Mesodermal cell (in vitro differentiated cells): ENCODE measurements around the gene FAM72A.
A peak's percentile ranks its signal among the peaks of the same experiment; 100 is the strongest.
"Not testable (repeated sequence)": the region's sequence is repeated elsewhere in the genome, so short reads cannot be mapped to it uniquely, and the experiment has no call there.

Source experiments
- H3K27ac ChIP-seq: 2 replicates; pipeline ENCODE4 v1.7.0; 2013; ENCODE audit warnings: mild to moderate bottlenecking, low read depth, low read length, moderate library complexity; ENCODE audit not compliant: severe bottlenecking
- H3K36me3 ChIP-seq: 2 replicates; pipeline ENCODE4 v1.7.1; 2013; ENCODE audit warnings: mild to moderate bottlenecking, low read length, moderate library complexity; ENCODE audit not compliant: control insufficient read depth, insufficient read depth
- H3K4me1 ChIP-seq: one replicate; pipeline ENCODE4 v1.7.1; 2013; ENCODE audit warnings: mild to moderate bottlenecking, low read length; ENCODE audit not compliant: insufficient read depth, control insufficient read depth, poor library complexity, severe bottlenecking
- H3K4me3 ChIP-seq: 2 replicates; pipeline ENCODE4 v1.7.0; 2013; ENCODE audit warnings: low read length, control low read depth, mild to moderate bottlenecking; ENCODE audit not compliant: insufficient read depth, poor library complexity, severe bottlenecking; ENCODE audit errors: extremely low read depth
- H3K9me3 ChIP-seq: 2 replicates; pipeline ENCODE4 v1.7.1; 2013; ENCODE audit warnings: mild to moderate bottlenecking, low read length, moderate library complexity; ENCODE audit not compliant: control insufficient read depth
- WGBS, 2 experiments: methylation state at CpG; one replicate each; pipeline ENCODE4 v1.1.5; 2013; ENCODE audit warnings: missing lambda C conversion rate in 2 of 2; ENCODE audit not compliant: insufficient coverage in 2 of 2; 5-methylcytosine and 5-hydroxymethylcytosine counted together

Gene FAM72A

DNA sequence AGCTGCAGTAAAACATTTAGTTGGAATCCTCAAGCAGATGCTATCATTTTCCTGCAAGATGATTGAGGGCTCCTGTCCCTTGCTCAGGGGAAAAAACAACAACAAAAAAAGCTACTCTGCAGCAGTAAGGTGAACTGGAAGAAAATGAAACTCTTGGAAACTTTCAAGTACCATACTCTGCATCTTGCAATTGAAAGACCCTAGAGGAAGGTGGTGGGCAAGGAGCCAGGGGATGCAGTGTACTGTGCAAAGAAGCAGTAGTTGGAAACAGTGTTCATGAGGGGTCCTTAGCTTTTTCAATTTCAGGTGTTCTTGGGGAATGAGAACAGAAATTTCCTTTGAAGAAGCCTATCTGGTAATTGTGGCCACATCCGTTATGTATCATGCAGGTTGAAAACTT is 8.2 kb upstream of the FAM72A start:
- H3K9me3 ChIP-seq, H3K36me3 ChIP-seq, H3K4me1 ChIP-seq, H3K27ac ChIP-seq, H3K4me3 ChIP-seq: not testable (repeated sequence)
- no CpG with 5 or more reads among the region's 1 CpG for WGBS, 2 experiments

DNA sequence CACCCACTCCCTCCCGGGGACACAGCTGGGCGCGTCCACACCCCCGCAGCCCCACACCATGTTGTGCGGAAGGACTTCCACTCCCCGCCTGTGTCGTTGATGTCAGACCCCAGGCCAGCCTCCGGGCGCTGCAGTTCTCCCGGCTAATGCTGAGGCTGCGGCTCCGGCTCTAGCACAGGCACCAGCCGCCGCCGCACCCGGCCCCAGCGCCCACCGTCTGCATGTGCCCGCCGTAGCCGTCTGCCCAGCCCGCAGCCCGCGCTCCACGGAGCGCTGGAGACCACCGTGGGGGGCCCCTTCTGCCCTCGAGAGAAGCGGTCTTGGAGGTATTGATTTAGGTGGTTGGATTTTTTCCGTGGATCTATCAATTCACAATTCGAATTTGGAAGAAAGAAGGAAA is 2.9 kb upstream of the FAM72A start:
- H3K4me3 ChIP-seq: peak overlapping the region; percentile 19
- WGBS, 2 experiments: no CpG with 5 or more reads among the region's 31 CpGs

DNA sequence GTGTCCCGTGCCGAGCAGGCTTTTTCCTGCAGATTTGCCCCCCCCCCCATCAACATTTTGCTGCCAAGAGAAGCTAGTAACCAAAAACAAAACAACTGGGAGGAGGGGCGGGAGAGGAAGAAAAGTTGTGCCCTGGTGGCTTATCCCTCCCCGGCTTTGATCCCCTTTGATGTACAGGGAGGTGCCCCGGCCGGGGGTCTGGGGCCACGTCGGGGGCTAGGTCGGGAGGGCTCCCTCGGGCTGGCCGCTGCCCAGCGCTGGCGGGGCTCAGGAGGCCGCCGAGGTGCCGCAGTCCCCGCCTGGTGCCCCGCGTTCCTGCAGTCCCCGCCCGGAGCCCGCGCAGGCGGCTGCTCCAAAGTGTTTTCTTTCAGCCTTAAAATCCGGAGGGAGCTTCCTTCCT is 2.2 kb upstream of the FAM72A start:
- not testable (repeated sequence) for H3K36me3 ChIP-seq, H3K9me3 ChIP-seq, H3K4me1 ChIP-seq
- WGBS, 2 experiments: no CpG with 5 or more reads among the region's 25 CpGs
- peak overlapping the region; percentile 53 for H3K27ac ChIP-seq
- H3K4me3 ChIP-seq: peak overlapping the region; percentile 41

More for the DNA sequence above, 2.9 kb upstream of the FAM72A start:
- H3K4me1 ChIP-seq, H3K9me3 ChIP-seq, H3K27ac ChIP-seq, H3K36me3 ChIP-seq: not testable (repeated sequence)

DNA sequence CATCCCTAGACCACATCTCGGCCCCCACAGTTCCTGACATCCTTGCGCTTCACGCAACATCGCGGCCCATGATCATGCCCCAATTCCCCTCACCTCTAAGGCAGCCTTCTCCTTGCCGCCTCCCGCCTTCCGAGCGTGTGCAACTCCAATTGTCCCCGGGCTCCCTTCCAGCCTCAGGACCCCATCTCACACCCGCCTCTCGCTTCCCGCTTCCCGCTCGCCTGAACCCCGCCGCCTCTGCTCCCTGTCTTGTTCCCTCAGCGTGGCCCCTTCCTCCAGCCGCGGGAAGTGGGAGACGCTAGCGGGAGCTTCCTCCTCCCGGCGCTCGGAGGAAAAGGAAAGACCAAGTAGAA is 1.5 kb upstream of the FAM72A start:
- not testable (repeated sequence) for H3K36me3 ChIP-seq, H3K9me3 ChIP-seq, H3K27ac ChIP-seq, H3K4me1 ChIP-seq
- WGBS, 2 experiments: no CpG with 5 or more reads among the region's 25 CpGs
- H3K4me3 ChIP-seq: peak overlapping the region; percentile 29

DNA sequence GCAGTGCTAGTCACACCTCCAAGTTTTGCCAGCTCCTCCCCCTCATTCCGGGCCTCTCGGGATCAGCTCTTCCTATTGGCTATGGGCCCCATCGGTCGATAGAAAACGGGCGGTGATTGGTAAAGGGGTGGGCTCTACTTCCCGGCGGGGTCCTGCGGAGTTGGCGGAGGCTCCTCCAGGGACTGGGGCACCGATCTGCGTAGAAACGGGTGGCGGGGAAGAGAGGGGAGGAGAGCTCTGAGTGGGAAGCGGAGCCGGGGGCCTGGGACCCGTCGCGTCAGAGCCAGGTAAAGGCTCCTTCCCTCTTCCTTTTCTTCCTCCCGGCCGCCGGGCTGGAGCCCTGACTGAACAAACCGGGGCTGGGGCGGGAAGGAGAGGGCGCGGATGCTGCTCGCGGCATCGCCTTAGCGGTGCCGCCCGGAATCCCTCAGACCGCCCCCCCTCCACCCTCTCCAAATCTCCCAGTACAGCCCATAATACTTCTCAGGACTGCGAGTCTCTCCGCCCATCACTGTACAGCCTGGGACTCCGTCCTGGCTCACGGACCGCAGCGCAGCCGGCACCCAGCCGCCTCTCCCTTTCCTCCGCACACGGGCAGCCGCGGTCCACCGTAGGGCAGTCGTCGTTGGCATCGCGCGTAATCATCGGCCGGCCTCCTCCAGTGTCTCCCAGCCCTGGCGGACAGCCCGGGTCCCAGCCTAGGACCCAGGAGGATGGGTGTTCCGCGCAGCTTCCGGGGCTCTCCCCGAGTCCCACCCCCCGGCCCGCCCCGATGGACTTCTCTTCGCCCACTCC is 922 bp upstream of the FAM72A start, which contains the start of gene SRGAP2:
TSS of gene SRGAP2 (plus strand) at position 178 of the 795 bp plus-strand sequence. CDS start 2,430 bp downstream, outside the sequence.
- H3K27ac ChIP-seq: peak within 1 kb of the TSS; percentile 45
- 0% methylated on average over 2 to 9 of the region's 63 CpGs for WGBS, 2 experiments

DNA sequence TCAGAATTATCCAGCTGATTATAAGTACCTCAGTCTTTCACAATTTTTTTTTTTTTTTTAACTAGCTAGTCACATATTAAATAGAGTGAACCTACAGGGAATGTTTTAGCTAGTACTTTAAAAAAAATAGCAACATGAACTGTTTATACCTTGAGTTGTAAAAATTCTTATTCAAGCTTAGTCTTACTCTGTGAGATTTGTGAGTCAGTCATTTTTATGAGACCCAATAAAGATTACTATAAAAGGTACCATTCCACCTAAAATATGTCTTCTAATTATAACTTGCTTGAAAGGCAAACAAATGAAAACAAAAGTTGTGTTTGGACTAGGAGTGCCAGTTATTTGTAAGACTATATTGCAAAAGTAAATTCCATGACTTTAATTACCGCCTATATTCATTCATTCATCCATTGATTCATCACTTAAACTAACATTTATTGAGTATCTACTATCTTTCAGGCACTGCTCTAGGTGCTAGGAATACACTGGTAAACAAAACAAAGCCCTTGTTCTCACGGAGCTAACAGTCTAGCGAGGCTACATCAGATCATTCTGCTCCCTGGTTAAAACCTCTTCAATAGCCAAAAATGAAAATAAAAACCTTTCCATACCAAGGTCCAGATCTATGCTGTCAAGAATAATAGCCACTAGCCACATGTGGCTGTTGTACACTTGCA is 5.8 kb downstream of the FAM72A start:
- no CpG with 5 or more reads among the region's 3 CpGs for WGBS, 2 experiments
- H3K36me3 ChIP-seq, H3K4me3 ChIP-seq, H3K4me1 ChIP-seq, H3K9me3 ChIP-seq, H3K27ac ChIP-seq: not testable (repeated sequence)

More for the DNA sequence above, 922 bp upstream of the FAM72A start, which contains the start of gene SRGAP2:
- H3K4me3 ChIP-seq: peak within 1 kb of the TSS; percentile 39
- H3K9me3 ChIP-seq, H3K4me1 ChIP-seq, H3K36me3 ChIP-seq: not testable (repeated sequence)

DNA sequence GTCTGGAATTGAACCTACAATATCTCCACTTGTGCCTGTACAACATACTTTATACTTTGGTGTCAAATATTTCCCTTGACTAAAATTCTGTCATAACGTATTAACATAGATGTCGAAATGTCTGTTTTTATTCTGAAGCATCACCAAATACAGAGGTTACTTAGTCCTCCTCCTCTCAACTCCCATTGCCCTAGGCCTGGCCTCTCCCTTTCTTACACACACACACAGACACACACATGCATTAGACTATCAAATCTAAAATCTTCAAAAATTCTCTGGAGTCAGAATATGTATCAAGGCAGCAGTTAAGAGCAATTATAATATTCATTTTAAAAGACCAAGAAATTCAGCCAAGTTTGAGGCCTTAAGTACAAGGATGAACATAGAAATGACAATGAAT is 7.5 kb downstream of the FAM72A start:
- no CpG with 5 or more reads among the region's 2 CpGs for WGBS, 2 experiments
- not testable (repeated sequence) for H3K4me1 ChIP-seq, H3K9me3 ChIP-seq, H3K4me3 ChIP-seq, H3K36me3 ChIP-seq, H3K27ac ChIP-seq

DNA sequence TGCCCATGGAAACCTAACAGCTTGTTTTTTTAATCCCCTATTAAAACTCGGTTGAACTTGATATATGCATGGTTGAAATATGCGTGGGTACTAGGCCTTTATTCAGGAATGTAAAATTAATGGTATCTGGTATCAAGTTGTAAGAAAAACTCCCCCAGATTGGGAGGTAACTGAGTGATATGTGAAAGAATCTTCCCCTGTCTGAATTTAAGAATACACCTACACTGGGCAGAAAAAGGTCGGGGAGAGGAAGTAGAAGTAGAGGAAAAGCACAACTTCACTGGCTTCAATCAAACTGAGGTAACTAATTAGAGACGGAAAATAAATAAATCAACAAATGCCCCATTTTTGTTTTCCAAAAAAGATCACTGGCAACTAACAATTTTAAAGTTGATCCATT is 15.8 kb downstream of the FAM72A start:
- not testable (repeated sequence) for H3K4me1 ChIP-seq, H3K27ac ChIP-seq, H3K4me3 ChIP-seq, H3K9me3 ChIP-seq, H3K36me3 ChIP-seq
- WGBS, 2 experiments: no CpG with 5 or more reads among the region's 4 CpGs

DNA sequence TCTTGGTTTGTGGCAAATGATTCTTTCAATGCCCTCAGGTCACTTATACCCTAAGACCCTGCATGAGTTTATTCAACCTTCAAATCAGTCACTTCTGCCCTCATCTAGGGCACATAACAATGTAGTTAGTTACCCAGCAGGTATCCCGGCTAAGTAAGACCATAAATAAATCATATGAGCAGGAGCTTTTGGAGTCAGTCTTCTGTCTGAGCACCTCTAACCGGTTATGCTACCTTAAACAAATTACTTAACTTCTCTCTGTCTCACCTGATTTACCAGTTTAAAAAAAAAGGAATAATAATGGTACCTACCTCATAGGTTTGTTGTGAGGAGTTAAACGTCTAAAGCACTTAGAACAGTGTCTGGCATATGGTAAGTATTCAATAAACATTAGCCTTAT is 16.9 kb downstream of the FAM72A start:
- not testable (repeated sequence) for H3K27ac ChIP-seq, H3K4me1 ChIP-seq, H3K9me3 ChIP-seq, H3K4me3 ChIP-seq, H3K36me3 ChIP-seq
- no CpG with 5 or more reads among the region's 3 CpGs for WGBS, 2 experiments

DNA sequence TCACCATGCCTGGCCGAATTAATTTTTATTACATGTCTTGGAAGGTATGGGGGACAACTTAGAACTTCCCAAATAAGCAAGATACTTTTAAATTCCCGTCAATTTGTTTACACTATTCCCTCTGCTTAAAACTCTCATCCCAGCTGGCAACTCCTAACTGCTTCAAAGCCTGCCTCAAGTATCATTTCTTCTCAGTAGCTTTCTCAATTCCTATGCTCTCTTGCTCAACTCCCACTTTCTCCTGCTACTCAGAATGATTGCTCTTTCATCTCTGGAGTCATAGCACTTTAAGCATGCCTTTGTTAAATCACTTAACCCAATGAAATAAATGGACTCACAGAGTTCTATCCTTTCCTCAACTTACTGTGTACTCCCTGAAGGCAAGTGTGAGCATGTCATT is 18.9 kb downstream of the FAM72A start:
- not testable (repeated sequence) for H3K4me1 ChIP-seq, H3K4me3 ChIP-seq, H3K27ac ChIP-seq, H3K9me3 ChIP-seq, H3K36me3 ChIP-seq
- no CpG with 5 or more reads among the region's 2 CpGs for WGBS, 2 experiments
